Cardiac atrium fibroblast (primary cell): ENCODE data around the gene TMC3. TPM values are rescaled to one million over a fixed set of nuclear protein-coding genes. Genes with fewer than 3 reads are reported as not detected.

ENCODE experiments used
- total RNA-seq: library from RNA; depleted of rRNA; stranded (reverse); fragments of >200 nt; gene quantifications from 2 replicates; pipeline ENCODE4 v1.2.3, GENCODE V29; 2015

TMC3 gene
- 0.32 TPM in 1 of 2 replicates, not detected in the other for total RNA-seq

GRCh38 chr15:81373775-81374395 lies at the start of gene TMC3:
Gene TMC3, minus strand, starts transcription at chr15:81374213. Its CDS starts 136 bp downstream, at chr15:81374077.

GRCh38 chr15:81323944-81324881 lies 49.8 kb downstream of the TMC3 start, which contains the start of gene STARD5:
Gene STARD5, minus strand, starts transcription at chr15:81324141. Its CDS starts 42 bp downstream, at chr15:81324099.

Other genes with a start within 250 kb of the TMC3 start
- gene CFAP161, start 239.9 kb downstream of the TMC3 start, total RNA-seq: not detected in 2 replicates
- 1.1 and 2.2 TPM in 2 replicates for gene IL16, start 177.3 kb downstream of the TMC3 start, total RNA-seq
- 9.4 and 13.6 TPM in 2 replicates for gene STARD5, start 50.1 kb downstream of the TMC3 start, total RNA-seq